Activated CD8-positive, alpha-beta T cell treated with anti-CD3 and anti-CD28 coated beads for 36 hours (primary cell): ENCODE measurements around the gene CBX2. TPM values are rescaled to one million over a fixed set of nuclear protein-coding genes. Genes with fewer than 3 reads are reported as not detected.

Source experiments
- ATAC-seq: fragments of 200-7000 bp; cut with Tn5 transposase; one replicate; pipeline ENCODE4 v1.10.0; 2021; ENCODE audit warnings: mild to moderate bottlenecking, moderate library complexity
- CTCF ChIA-PET: fragments of 350-600 bp; sonication (Branson Sonifier 250); formaldehyde crosslinking; loops from one replicate; lab custom pipeline; 2021; ENCODE audit warnings: antibody characterized with exemption; lab: Charles Lee
- POLR2A ChIA-PET: fragments of 350-600 bp; sonication (Branson Sonifier 250); formaldehyde crosslinking; loops from one replicate; lab custom pipeline; 2021; ENCODE audit warnings: antibody characterized with exemption; lab: Charles Lee
- DNase-seq: peaks from one replicate; pipeline ENCODE4 v3.0.0-alpha.2; 2020
- H3K27ac Mint-ChIP-seq: one replicate; pipeline ENCODE4 v1.8.0; 2021; ENCODE audit warnings: mild to moderate bottlenecking, mixed read lengths
- H3K27me3 Mint-ChIP-seq: one replicate; pipeline ENCODE4 v1.8.0; 2021; ENCODE audit warnings: mixed read lengths
- H3K36me3 Mint-ChIP-seq: one replicate; pipeline ENCODE4 v1.8.0; 2021; ENCODE audit warnings: low read depth, mixed read lengths
- H3K4me1 Mint-ChIP-seq: one replicate; pipeline ENCODE4 v1.8.0; 2021; ENCODE audit warnings: low read depth, mixed read lengths
- H3K4me3 Mint-ChIP-seq: one replicate; pipeline ENCODE4 v1.8.0; 2021; ENCODE audit warnings: mild to moderate bottlenecking, moderate library complexity, mixed read lengths
- H3K9me3 Mint-ChIP-seq: one replicate; pipeline ENCODE4 v1.8.0; 2021; ENCODE audit warnings: mixed read lengths
- intact Hi-C: fragments of 100-400 bp; cut with micrococcal nuclease; formaldehyde crosslinking; loops from one replicate; pipeline ENCODE4 v1.10.0; 2022
- total RNA-seq, 2 experiments: library from RNA; stranded (reverse); gene quantifications; one replicate each; pipeline ENCODE4 v1.2.3, GENCODE V29; 2021
- TF ChIP-seq, protein P1 (sequence below): fragments of 200-600 bp; IDR thresholded peaks from one replicate; pipeline ENCODE4 v1.8.0; 2022; ENCODE audit warnings: antibody characterized with exemption, mild to moderate bottlenecking

The CBX2 gene
- total RNA-seq, 2 experiments from 2014 or later: 8.0 to 9.7 TPM

DNA sequence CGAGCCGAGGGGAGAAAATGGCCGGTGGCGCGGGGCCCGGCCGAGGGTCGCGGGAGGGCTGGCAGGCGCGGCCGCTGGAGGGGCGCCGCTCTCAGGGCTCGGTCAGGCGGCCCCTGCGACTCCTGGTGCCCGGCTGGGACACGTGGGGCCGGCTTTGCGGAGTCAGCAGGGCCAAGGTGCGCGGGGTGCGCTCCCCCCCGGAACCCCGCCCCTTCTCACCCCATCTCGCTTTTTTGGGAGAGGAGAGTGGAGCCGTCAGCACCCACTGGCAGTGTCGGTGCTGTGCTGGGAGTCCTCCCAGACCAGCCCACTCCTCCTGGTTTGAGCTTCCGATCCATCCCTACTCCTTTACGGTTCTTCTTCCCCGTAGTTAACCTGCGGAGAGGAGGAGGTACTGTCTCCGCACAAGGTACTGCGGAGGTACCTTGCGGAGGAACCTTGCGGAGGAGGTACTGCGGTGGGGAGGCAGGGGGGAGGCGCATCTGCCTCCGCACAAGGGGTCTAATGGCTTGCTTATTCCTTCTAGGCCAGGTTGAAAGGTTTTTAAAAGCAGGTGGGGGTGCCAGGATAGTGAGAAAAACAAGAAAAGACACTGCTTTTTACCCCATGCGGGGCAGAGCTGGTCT, 38.0 kb downstream of the CBX2 start:
- peaks cover 33% of the 10 kb centered on the region for H3K27me3 Mint-ChIP-seq
- no peak for DNase-seq
- H3K36me3 Mint-ChIP-seq: no peaks in the 10 kb centered on the region
- intact Hi-C loops: no loop called here
- ChIA-PET CTCF (interaction anchor here (1.9 to 6.4 kb wide), 3 partner anchors 20 to 26 kb away, joined by 7 to 56 read pairs (median 8); no protein-coding TSS in a partner anchor), POLR2A (interaction anchor here (0.9 kb wide), 1 partner anchor 10 kb away, joined by 3 read pairs; no protein-coding TSS in a partner anchor)
- no peak for ATAC-seq
- no peak overlapping the region for H3K27ac Mint-ChIP-seq
- no peak overlapping the region for H3K4me3 Mint-ChIP-seq
- H3K4me1 Mint-ChIP-seq: peaks cover 16% of the 10 kb centered on the region
- TF ChIP-seq, protein P1, sequence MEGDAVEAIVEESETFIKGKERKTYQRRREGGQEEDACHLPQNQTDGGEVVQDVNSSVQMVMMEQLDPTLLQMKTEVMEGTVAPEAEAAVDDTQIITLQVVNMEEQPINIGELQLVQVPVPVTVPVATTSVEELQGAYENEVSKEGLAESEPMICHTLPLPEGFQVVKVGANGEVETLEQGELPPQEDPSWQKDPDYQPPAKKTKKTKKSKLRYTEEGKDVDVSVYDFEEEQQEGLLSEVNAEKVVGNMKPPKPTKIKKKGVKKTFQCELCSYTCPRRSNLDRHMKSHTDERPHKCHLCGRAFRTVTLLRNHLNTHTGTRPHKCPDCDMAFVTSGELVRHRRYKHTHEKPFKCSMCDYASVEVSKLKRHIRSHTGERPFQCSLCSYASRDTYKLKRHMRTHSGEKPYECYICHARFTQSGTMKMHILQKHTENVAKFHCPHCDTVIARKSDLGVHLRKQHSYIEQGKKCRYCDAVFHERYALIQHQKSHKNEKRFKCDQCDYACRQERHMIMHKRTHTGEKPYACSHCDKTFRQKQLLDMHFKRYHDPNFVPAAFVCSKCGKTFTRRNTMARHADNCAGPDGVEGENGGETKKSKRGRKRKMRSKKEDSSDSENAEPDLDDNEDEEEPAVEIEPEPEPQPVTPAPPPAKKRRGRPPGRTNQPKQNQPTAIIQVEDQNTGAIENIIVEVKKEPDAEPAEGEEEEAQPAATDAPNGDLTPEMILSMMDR: no peak
- H3K9me3 Mint-ChIP-seq: no peaks in the 10 kb centered on the region

GRCh38 chr17:79818026-79818758, 40.2 kb downstream of the CBX2 start:
- Mint-ChIP-seq H3K9me3 (no peaks in the 10 kb centered on the region), H3K27ac (no peak overlapping the region), H3K4me1 (peaks cover 6% of the 10 kb centered on the region), H3K4me3 (no peak overlapping the region), H3K27me3 (peaks cover 24% of the 10 kb centered on the region), H3K36me3 (no peaks in the 10 kb centered on the region)
- TF ChIP-seq, protein P1: no peak
- no peak for ATAC-seq
- DNase-seq: no peak
- ChIA-PET CTCF (interaction anchor here (0.9 to 2.2 kb wide), 14 partner anchors 10 to 97 kb away, joined by 3 to 8 read pairs (median 5); partner anchors contain the start of gene CBX4), POLR2A (interaction anchor here (2.3 kb wide), 1 partner anchor 21 kb away, joined by 8 read pairs; the partner anchor contains the start of gene CBX4)
- intact Hi-C loops: no loop called here

- Mint-ChIP-seq H3K9me3 (no peaks in the 10 kb centered on the region), H3K27ac (no peak overlapping the region), H3K36me3 (no peaks in the 10 kb centered on the region), H3K4me1 (peaks cover 5% of the 10 kb centered on the region), H3K27me3 (peaks cover 23% of the 10 kb centered on the region), H3K4me3 (no peak overlapping the region)
- intact Hi-C loops: no loop called here
- ChIA-PET CTCF (interaction anchor here (0.9 to 2.2 kb wide), 8 partner anchors 10 to 96 kb away, joined by 3 to 8 read pairs (median 5); partner anchors contain the start of gene CBX4), POLR2A (interaction anchor here (0.5 to 2.3 kb wide), 2 partner anchors 20 to 155 kb away, joined by 3 to 8 read pairs; partner anchors contain the start of gene CBX4)
- TF ChIP-seq, protein P1: no peak
- DNase-seq (no peak), ATAC-seq (no peak)
Measured at GRCh38 chr17:79819085-79819484, 41.1 kb downstream of the CBX2 start.

DNA sequence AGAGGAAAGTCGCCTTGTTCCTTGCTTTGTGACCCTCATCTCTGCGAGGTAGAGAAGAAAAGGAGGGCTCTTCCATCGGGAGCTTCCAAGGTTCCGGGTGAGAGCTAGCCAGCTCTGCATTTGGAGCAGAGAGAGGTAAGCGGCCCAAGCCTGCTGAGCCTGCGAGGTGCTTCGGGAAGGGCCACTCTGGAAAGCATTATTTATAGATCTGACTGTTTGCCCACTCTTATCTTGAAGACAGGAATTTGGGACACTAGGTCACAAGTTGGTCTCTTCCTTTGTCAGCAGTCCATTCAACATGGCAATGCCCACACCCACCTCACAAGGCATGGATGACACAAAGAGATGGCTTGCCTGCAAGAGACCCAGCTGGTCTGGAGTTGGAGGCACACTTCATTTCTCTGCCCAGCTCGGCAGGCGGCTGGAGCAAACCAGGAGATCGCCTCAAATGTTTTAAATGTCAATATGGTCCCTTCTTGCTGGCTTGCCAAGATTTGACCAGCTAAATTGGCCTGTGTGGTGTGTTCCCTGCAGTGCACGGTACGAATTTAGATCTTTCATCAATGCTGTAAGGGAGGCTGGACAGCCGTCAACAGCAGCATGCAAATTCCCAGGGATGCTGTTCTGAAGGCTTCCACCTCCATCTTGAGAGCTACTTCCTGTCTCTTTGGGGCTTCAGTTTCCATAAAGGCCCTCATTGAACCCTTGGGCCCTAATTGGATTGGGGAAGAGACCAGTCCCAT, 41.8 kb downstream of the CBX2 start:
- no peaks in the 10 kb centered on the region for H3K4me1 Mint-ChIP-seq
- intact Hi-C loops: no loop called here
- POLR2A ChIA-PET: interaction anchor here (1.3 kb wide), 1 partner anchor 15 kb away, joined by 4 read pairs; no protein-coding TSS in a partner anchor

More for the DNA sequence above, 41.8 kb downstream of the CBX2 start:
- Mint-ChIP-seq H3K36me3 (no peaks in the 10 kb centered on the region), H3K4me3 (no peak overlapping the region), H3K27me3 (peaks cover 20% of the 10 kb centered on the region), H3K9me3 (no peaks in the 10 kb centered on the region), H3K27ac (no peak overlapping the region)
- DNase-seq (no peak), ATAC-seq (no peak)
- CTCF ChIA-PET: interaction anchor here (0.8 to 1.9 kb wide), 8 partner anchors 9 to 96 kb away, joined by 3 to 6 read pairs (median 4); partner anchors contain the start of gene CBX4
- TF ChIP-seq, protein P1: no peak
